Measurements from ENCODE around the gene EEF1A1.
"Not testable (repeated sequence)": the region's sequence is repeated elsewhere in the genome, so short reads cannot be mapped to it uniquely, and the experiment has no call there.

EEF1A1 gene

GRCh38 chr6:73537677-73538076 is 16.8 kb upstream of the EEF1A1 start:
- ATAC-seq: peak; percentile 56 to 73

GRCh38 chr6:73534628-73535027 is 13.8 kb upstream of the EEF1A1 start:
- ATAC-seq: no peak

DNA sequence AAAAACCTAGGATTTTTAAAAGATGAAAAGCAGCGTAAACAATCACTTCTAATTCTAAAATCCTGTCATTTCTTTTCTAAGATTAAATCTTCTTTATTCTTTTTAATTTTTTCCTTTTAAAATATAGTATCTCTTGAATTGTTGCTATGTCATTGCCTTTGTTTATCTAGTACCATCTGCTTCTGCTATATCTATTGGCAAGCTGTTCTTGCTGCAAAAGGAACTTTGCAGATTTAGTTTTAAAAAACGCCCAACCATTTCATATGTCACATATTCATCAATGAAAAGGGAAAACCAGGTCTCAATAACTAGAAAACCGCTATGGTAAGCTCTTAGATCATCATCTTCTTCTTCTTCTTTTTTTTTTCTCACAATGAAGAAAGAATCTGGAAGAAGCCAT is 11.5 kb upstream of the EEF1A1 start:
- no peak for ATAC-seq

- no peak for ATAC-seq
These were observed 8.1 kb upstream of the EEF1A1 start for GRCh38 chr6:73528897-73529296.

DNA sequence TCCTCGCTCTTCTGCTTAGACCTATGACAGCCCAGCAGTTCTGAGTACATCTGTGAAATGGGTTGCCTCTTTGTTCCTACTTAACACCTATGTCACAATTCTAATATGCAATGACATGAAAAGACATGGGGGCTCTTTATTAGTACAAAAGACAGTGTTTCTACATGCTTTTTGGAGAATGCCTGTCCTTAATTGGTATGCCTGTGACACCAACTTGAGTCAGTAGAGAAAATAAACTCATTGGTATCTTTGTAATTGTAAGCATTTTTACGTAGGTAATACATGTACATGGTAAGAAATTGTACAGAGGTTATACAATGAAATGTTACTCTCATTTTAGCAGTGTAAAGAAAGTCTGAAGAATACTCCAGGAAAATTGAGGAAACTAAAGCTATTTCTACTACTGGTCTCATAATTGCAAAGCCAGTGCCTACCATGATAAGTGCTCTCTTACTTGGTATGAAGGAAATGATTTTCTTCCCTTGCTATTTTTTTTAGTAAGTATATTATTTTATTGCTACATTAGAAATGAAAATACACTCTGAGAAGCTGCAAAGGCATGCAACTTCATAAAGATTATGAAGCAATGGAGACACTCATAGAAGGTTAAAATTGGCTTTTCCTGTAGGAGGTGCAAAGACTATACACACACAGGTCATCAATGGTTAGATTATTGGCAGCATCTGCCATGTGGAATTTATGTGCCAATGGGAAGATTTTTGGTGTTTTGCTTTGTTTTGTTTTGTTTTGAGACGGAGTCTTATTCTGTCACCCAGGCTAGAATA is 4.9 kb upstream of the EEF1A1 start:
- ATAC-seq: no peak

- ATAC-seq: peak; percentile 30 to 42
These were observed 2.7 kb upstream of the EEF1A1 start for GRCh38 chr6:73523434-73524123.

GRCh38 chr6:73521351-73521985 is 636 bp upstream of the EEF1A1 start:
- peak; percentile 25 to 37 for ATAC-seq

GRCh38 chr6:73519926-73520687 is 725 bp downstream of the EEF1A1 start:
- ATAC-seq: peak; percentile 25 to 26

DNA sequence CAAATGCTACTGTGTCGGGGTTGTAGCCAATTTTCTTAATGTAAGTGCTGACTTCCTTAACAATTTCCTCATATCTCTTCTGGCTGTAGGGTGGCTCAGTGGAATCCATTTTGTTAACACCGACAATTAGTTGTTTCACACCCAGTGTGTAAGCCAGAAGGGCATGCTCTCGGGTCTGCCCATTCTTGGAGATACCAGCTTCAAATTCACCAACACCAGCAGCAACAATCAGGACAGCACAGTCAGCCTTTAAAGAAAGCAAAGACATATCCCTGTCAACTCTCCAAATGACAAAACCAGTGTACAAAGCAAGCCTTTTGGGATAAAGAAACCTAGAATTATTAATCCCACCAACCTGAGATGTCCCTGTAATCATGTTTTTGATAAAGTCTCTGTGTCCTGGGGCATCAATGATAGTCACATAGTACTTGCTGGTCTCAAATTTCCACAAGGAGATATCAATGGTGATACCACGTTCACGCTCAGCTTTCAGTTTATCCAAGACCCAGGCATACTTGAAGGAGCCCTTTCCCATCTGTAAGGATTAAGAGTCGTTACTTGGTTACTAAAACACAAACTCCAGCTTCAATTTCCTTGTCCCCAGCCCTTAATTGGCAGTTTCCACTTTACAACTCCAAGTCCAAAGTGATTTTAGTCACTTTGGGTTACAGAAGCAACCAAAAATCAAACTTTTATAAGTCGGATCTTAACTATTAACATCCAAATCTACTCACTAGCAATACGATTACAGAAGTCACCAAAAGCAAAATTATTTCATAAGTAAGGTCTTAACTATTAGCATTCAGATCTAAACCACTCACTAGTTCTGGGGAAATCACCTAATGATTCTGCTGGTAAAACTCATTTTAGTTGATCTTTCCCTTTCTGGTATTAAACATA is 1.6 kb downstream of the EEF1A1 start:
- not testable (repeated sequence) for ATAC-seq

GRCh38 chr6:73518100-73518981 is 2.5 kb downstream of the EEF1A1 start:
- ATAC-seq: not testable (repeated sequence)

DNA sequence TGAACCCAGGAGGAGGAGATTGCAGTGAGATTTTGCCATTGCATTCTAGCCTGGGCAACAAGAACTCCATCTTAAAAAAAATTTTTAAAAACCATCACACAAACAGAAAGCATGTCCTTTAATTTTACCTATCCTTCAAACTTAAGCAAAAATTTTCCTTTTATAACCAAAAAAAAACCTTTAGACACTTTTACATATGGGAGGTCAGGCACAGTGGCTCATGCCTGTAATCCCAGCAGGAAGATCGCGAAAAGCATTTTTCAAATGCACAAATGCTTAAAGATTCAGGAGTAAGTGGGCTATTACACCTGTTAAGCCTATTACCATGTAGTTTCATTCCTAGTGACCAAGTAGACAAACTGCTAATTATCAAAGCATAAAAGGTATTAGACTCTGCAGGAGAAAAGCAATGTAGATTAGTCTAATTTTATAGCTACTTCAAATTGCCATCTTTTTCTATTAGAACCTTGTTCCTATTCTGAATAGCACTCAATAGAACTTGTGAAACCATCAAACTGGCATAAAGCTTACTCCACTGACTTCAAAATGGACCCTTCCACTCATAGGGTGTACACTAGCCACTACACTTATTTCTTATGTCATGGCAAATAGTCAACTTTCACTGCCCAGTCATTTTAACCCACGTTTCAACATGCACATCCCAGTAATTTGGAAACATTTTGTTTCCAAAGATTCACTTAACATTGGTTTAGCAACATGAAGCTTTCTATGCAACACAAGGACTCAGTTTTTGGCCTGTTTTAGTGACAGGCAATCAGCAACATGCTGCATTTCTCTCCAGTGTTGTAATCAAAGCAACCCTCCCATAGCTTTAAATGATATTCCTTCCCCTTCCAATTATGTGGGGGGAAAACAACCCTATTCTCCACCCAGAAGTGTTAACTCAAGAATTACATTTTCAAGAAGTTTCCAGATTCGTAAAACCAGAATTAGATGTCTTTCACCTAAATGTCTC is 4.0 kb downstream of the EEF1A1 start:
- no peak for ATAC-seq

- ATAC-seq: peak; percentile 22 to 24
These were observed 5.6 kb downstream of the EEF1A1 start for GRCh38 chr6:73515204-73515655.

DNA sequence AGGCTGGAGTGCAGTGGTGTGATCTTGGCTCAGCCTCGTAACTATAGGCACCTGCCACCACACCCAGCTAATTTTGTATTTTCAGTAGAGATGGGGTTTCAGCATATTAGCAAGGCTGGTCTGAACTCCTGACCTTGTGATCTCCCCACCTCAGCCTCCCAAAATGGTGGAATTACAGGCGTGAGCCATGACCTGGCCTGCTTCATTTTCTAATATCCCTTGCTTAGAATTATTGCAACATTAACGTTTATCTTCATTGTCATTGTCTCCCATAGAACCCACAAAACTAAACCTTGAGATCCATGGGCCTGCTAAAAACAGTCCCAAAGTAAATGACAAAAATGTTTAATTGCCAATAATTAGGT is 6.1 kb downstream of the EEF1A1 start:
- peak; percentile 2 to 12 for ATAC-seq

DNA sequence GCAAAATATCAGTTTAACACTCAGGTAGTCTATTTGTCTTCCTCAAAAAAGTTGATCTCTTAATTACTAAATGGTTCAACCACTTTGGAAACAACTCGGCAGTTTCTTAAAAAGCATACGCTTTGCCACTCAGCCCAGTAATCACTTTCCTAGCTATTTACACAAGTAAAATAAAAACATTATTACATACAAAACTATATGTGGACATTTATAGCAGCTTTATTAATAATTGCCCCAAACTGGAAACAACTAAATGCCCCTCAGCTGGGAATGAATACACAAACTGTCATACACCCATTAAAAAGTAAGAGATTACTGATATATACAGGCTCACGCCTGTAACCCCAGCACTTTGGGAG is 7.4 kb downstream of the EEF1A1 start:
- peak; percentile 5 for ATAC-seq

DNA sequence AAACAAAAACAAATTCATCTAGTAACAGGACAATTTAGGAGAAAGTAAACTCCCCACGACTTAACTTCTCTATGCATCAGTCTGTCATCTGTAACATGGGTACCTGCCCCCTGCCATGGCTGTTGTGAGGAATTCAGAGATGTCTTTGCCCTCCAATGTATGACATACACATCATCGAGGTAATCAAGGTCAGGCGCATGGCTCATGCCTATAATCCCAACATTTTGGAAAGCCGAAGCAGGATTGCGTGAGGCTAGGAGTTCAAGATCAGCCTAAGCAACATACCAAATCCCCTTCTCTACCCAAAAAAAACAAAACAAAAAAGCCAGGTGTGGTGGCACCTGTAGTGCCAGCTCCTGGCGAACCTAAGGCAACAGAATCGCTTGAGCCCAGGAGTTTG is 9.0 kb downstream of the EEF1A1 start:
- ATAC-seq: no peak

DNA sequence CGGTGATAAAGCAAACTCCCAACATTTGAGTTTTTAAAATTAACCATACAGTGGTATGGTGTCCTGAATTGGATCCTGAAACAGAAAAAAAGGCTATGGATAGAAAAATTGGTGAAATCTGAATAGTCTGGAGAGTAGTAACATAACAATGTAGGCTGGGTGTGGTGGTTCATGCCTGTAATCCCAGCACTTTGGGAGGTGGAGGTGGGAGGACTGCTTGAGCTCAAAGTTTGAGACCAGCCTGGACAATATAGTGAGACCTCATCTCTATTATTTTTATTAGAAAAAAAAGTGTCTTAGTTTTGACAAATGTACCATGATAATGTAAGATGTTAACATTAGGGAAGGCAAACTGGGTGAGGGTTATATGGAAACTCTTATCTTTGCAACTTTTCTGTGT is 11.0 kb downstream of the EEF1A1 start:
- no peak for ATAC-seq

- no peak for ATAC-seq
These were observed 12.1 kb downstream of the EEF1A1 start for GRCh38 chr6:73508776-73509175.

- ATAC-seq: no peak
These were observed 14.6 kb downstream of the EEF1A1 start for GRCh38 chr6:73506246-73506645.

- not testable (repeated sequence) for ATAC-seq
These were observed 15.1 kb downstream of the EEF1A1 start for GRCh38 chr6:73505705-73506104.

- no peak for ATAC-seq
These were observed 15.7 kb downstream of the EEF1A1 start for GRCh38 chr6:73505142-73505541.
